Subcutaneous adipose tissue (tissue), 4 donors: Measurements from ENCODE around the gene PRKRA. TPM values are rescaled to one million over a fixed set of nuclear protein-coding genes. Genes with fewer than 3 reads are reported as not detected.

ENCODE experiments used
- CTCF ChIP-seq: fragments of 450-650 bp; IDR thresholded peaks from one replicate; pipeline ENCODE4 v1.5.1; 2016; ENCODE audit warnings: low read depth, mild to moderate bottlenecking, control low read depth, antibody characterized with exemption, moderate library complexity
- total RNA-seq, 4 donors: library from RNA; depleted of rRNA; stranded (reverse); fragments of >200 nt; gene quantifications; one replicate each; pipeline ENCODE4 v1.1.0, GENCODE V29; 2016

The PRKRA gene
- total RNA-seq, 4 donors from 2014 or later = 57.1 to 77.8 (median 61.9) TPM

DNA sequence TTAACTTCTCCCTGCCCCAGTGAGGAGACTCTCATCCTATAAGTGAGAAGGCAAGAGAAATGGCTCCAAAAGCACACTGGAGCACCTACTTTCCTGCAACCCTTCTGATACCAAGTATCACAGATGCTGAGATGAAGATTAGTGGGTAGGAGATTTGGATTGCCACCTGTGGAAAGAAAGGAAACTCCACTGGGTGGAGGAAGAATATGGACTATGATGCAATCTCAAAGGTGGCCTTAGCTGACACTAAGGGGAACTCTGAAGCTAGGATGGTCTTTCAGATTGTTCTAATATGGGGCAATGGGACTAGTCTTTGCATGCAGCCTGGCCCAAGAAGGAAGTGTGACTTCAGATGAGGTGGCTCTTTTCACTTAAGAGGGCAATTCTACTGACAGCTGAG lies 21.6 kb downstream of the PRKRA start:
- TF ChIP-seq CTCF = no peak

DNA sequence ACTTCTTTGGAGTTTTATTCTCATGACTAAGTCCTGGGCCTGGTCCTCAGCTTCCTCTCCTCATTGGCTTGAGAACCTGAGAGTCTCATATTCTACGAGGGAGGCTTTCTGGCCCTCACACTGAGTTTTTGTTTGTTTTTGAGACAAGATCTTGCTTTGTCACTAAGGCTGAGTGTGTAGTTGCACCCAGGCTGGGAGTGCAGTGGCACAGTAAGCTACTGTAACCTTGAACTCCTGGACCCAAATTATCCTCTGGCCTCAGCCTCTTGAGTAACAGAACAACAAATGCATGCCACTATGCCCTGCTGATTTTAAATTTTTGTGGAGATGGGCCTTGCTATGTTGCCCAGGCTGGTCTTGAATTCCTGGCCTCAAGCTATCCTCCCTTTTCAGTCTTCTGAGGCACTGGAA lies 22.6 kb downstream of the PRKRA start:
- no peak for TF ChIP-seq CTCF

- no peak for TF ChIP-seq CTCF
These were observed 23.5 kb downstream of the PRKRA start for GRCh38 chr2:178427458-178427857.

- TF ChIP-seq CTCF = no peak
These were observed 24.6 kb downstream of the PRKRA start for GRCh38 chr2:178426388-178426787.

DNA sequence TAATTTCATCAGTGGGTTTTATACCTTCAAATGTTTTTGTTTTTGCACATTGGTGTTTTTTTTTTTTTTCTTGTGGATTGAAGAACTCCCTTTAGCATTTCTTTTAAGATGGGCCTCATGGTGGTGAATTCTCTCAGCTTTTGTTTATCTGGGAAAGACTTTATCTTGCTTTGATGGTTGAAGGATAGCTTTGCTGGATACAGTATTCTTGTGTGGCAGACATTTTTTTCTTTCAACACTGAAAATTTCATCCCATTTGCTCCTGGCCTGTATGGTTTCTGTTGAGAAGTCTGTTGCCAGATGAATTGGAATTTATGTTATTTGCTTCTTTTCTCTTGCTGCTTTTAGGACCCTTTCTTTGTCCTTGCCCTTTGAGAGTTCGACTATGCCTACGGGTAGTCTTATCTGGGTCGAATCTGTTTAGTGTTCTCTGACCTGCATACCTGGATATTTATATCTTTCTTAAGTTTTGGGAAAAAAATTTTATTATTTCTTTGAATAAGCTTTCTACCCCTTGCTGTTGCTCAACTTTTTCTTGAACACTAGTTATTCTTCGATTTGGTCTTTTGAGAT lies 25.6 kb downstream of the PRKRA start:
- TF ChIP-seq CTCF = no peak

GRCh38 chr2:178422097-178422496 lies 28.9 kb downstream of the PRKRA start:
- TF ChIP-seq CTCF = no peak

- no peak for TF ChIP-seq CTCF
These were observed 30.4 kb downstream of the PRKRA start for GRCh38 chr2:178420463-178420999.
